Activated naive CD4-positive, alpha-beta T cell treated with Interleukin-2 at 50 U/mL for 16 hours (primary cell): ENCODE measurements around the gene HOXA13.

Source experiments
- DNase-seq: peaks from one replicate; pipeline ENCODE4 v3.0.0-alpha.2; 2020

HOXA13 gene

DNA sequence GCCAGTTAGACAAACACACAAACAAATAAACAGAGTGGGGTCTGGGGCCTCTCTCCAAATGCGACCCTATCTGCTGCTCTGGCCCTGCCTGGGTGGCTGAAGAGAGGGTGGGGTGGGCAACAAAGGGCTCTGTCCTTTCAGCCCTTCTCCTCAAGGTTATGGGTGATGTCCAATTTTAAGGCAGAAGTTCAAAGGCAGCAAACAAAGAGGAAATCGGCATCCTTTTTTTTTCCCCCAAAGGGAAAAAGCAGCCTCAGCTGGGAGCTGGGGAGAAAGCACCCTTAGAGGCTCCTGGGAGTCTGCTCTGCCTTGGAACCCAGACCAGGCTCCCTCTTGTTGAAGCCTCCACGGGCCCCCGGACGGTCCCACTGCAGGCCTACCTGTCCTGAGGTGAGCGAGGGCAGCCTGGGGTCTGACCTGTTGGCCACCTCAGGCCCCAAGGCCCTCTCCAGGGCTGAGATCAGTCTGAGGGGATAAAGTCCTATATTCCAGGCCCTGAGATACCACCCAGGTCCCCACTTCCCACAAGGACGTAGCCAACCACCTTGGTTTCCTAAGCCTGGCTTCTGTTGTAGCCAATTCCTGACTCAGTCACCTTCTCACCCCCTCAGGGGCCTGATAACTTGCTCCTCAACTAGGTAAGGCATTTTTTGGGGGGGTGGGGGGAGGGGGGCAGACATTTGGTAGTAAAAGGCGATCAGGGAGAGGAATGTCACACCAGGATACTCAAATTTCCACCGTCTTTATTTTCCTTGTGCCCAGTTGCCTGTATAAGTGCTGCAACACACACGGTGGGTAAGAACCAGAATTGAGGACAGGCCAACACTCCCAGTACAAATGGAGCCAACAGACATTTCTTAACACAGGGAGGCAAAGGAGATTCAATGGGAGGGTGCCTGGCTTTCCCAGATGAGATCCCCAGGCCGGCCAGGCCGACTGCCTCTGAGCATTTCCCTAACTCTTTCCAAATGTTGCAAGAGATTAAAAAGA, 19.2 kb downstream of the HOXA13 start:
- peak; percentile 1 for DNase-seq

GRCh38 chr7:27179503-27180430, 20.1 kb downstream of the HOXA13 start:
- DNase-seq = peak; percentile 58

- no peak for DNase-seq
Observed at GRCh38 chr7:27179030-27179429, 20.9 kb downstream of the HOXA13 start.

- DNase-seq = no peak
Observed at GRCh38 chr7:27178366-27178765, 21.5 kb downstream of the HOXA13 start.

GRCh38 chr7:27177795-27178320, 22.0 kb downstream of the HOXA13 start:
- DNase-seq = no peak

- DNase-seq = no peak
Observed at GRCh38 chr7:27176962-27177794, 22.7 kb downstream of the HOXA13 start.

DNA sequence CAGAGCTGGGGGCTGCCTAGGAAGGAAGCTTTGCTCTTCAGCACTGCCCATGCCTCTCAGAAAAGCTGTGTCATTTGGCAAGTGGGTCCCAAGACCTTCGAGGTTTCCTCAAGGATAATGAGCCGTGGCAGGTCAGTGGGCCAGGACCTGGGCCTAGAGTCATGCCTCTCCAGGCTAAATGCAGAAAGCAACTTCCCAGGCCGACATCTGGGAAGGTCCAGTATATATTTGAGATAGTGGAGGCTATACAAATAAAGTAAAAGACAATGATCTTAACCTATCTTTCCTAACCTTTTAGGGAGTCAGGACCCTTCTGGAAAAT, 23.4 kb downstream of the HOXA13 start:
- DNase-seq = no peak

DNA sequence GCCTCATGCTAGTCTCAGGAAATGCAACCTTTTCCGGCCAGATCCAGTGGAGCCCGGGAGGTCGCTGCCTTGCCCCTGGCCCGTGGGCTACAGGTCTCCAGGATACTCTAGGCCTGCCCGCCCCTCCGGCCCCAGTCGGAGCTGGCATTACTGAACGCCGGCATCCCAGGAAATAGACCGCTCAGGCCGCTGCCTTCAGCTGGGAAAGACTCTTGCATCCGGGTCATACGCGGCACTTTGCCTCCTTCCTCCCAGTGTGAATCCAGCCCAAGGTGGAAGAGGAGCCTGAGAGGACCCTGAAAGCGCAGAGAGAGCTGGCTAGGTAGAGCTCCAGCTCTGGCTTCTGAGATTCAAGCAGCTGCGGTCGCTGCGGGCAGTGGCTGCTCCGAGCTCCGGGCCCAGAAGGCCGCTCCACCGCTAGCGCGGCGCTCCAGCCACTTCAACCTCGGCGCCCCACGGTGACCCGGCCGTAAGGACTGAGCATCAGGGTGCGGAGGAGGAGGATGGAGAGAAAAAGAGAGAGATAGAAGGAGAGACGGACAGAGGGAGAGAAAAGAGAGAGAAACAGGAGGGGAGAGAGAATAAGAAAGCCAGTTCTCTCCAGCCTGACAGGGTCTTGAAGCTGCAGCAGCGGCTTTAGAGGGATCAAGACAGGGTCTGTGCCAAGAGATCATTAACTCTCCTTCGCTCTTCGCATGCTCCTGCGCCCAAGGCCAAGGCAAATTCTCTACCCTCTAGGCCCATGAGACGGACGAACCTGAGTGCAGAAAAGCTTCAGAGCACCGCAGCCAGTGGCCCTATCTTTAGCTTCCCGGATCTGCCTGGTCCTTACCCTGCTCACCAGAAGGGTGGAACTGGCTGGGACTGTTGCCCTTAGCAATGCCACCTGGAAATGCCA, 24.0 kb downstream of the HOXA13 start:
- DNase-seq = no peak

- peak; percentile 1 for DNase-seq
Observed at GRCh38 chr7:27174874-27175625, 24.8 kb downstream of the HOXA13 start.

DNA sequence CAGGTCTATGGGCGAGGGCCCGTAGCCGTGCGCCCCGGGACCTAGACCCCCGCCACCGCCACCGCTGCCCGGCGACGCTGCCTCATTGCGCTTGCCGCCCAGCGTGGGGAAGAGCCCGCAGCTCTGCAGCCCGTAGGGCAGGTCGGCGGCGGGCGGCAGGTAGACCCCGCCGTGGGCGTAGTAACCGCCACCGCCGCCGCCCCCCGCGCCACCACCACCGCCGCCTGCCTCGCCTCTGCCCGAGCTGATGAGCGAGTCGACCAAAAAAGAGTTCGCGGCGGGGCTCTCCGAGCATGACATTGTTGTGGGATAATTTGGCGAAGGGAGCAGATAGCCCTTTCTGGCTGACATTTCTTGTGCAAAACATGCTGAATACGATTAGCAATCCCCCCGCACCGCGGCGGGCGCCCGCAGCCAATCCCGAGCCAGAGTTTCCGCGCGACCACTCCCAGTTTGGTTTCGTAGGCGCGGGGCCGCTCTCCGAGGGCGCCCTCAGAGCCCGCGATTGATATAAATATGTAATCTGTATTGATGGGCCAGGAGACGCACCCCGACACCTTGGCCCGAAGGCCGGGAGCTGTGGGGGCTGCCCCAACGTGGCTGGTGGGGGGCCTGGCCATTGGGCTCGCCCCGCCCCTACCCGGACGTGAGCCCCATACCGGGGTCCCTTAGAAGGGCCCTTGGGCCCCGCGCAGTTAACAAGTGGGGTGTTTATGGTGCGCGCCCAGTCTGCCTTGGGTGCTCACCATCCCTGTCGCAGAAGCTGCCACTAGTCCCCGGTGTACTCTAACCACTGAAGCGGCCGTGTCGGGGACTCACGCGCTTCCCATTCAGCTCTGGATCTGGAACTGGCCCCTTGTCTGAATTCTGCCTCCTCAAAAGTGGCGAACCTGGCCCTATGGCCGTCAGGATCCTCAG, 25.7 kb downstream of the HOXA13 start, which contains the start of gene HOXA10:
Gene HOXA10, minus strand, starts transcription at position 365 of the 918 bp plus-strand sequence. Its CDS starts 14 bp downstream, at position 351.
- DNase-seq = peak; percentile 3

DNA sequence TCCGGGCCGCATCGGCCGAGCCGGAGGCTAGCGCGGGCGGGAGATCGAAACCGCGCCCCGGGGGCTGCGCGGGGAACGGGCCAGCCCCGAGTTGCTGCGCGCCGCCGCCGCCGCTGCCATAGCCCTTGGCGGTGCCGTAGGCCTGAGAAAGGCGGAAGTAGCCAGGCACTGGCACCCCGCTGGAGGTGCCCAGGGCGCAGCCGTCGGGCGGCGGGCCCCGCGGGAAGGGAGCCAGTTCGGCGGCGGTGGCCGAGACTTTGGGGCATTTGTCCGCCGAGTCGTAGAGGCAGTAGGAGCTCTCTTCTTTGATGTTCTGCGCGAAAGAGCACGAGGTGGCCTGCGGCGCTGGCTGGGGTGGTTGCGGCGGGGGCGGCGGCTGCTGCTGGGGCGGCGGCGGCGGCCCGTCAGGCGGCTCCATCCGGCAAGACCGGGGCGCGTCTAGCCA, 26.4 kb downstream of the HOXA13 start:
- DNase-seq = peak; percentile 35

DNA sequence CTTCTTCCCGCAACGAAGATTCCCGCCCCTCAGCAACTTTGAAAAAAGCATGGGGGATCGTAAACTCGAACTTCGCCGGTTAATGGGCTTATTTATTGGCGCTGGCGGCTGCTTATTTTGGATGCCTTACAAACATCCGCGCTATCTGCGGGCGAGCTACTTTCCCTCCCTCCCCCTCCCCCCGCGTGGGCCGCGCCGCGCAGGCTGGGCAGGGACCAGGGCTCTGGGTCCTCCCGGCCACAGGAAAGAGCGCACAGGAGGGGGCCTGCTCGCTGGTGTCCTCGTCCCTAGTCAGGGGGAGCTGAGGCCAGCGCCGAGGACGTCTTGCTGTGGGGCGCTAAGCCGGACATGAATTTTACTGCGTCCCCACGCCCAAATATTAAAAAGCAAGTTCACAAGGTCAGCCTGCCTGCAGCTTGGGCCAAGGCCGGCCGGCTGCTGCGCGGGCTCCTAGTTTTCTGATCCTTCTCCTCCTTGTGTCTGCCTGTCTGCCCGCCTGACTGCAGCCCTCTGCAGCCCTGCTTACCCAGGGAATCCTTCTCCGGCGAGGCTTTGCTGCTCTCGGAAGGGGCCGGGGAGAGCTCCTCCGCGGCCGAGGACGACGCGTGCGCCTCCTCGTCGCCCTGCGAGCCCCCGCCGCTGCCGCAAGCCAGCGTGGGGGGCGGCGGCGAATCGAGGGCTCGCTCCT, 26.9 kb downstream of the HOXA13 start:
- DNase-seq = peak; percentile 21

DNA sequence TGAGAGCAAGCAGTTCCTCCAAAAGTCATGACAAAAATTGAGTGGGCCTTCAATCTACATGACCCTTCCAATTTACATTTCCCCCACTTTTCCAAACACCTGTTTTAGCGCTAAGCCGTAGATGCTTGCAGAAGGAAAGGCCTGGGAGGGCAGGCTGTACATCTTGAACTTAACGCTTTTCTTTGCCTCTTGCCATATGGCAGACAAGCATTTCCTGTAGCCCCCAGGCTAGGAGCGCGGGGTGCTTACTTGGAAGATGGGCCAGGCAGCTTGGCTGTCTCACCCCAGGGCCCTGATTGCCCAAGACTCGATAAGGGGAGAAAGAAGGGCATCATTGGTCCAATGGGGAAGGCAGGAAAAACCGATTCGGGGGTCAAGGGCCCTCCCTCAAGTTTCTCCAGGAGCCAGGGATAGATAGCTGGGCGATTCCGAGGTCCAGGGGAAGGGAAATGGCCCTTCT, 27.5 kb downstream of the HOXA13 start:
- DNase-seq = peak; percentile 1

- peak; percentile 1 for DNase-seq
Observed at GRCh38 chr7:27171637-27172314, 28.1 kb downstream of the HOXA13 start.

- peak; percentile 1 for DNase-seq
Observed at GRCh38 chr7:27171325-27171636, 28.6 kb downstream of the HOXA13 start.

GRCh38 chr7:27170426-27171324, 29.2 kb downstream of the HOXA13 start:
- DNase-seq = no peak
